Measurements from ENCODE around the gene MAP2K5.
A peak's percentile ranks its signal among the peaks of the same experiment; 100 is the strongest.

Gene MAP2K5

DNA sequence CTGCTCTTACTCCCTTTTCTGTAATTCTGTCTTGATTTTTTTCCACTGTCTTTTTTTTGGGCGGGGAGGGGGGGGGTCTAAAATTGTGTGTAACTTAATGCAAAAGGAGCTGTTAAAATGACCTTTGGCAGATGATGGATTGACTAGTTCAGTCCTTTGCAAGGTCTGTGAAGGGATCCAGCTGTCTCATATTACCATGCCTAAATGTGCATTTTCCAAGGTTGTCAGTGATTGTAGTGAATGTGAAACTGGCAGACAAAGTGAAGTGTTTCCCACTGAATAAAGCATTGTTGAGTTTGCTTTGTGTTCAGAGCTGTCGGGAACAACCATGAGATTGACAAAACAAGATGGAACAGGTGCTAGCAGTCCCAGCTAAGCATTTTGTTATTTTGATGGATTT is 172.7 kb downstream of the MAP2K5 start (continued):
- TF ChIP-seq TSHZ1 (tag by site-specific recombination; IDR thresholded peaks at IDR 0.05; ENCODE audit: borderline replicate concordance) (peak; percentile 75; the same call in 1 of the 2 replicates), FEZF1 (tag by site-specific recombination; IDR thresholded peaks at IDR 0.05) (peak; percentile 78), ZNF18 (tag by site-specific recombination; IDR thresholded peaks at IDR 0.05) (0 out of 2 replicates have a peak, but pooled peaks have one; percentile 19), GLI4 (tag by site-specific recombination; IDR thresholded peaks at IDR 0.05) (no peak), ZBTB17 (tag by site-specific recombination; IDR thresholded peaks at IDR 0.05) (peak; percentile 59)

GRCh38 chr15:67716171-67716570 is 173.7 kb downstream of the MAP2K5 start:
- Histone ChIP-seq H3K9me3 (ENCODE audit: control insufficient read depth, insufficient read depth, low read depth, low read length) (no peaks in the 10 kb centered on the region), H3K36me3 (ENCODE audit: control insufficient read depth in 2 of 2, insufficient read depth in 1 of 2, low read length in 2 of 2) (no peaks in the 10 kb centered on the region), H3K27ac (ENCODE audit: extremely low read depth, low read depth, low read length) (no peak overlapping the region), H3K4me1 (ENCODE audit: control insufficient read depth, insufficient read depth, low read length) (peaks cover 42% of the 10 kb centered on the region), H3K4me3 (ENCODE audit: low read depth, low read length) (no peak overlapping the region)
- POLR2A ChIA-PET: no interaction called here
- CTCF ChIA-PET: interaction anchor here (0.7 kb wide), 2 partner anchors 212 to 358 kb away, joined by 3 read pairs; no protein-coding TSS in a partner anchor
- TF ChIP-seq ZNF10 (tag by site-specific recombination; IDR thresholded peaks at IDR 0.05) (0 out of 2 replicates have a peak, but pooled peaks have one; percentile 8), ZNF473 (tag by site-specific recombination; IDR thresholded peaks at IDR 0.05) (no peak), MZF1 (tag by site-specific recombination; IDR thresholded peaks at IDR 0.05; ENCODE audit: borderline replicate concordance) (peak; percentile 45; the same call in 1 of the 2 replicates), ZNF2 (tag by site-specific recombination; IDR thresholded peaks at IDR 0.05) (peak; percentile 24; the same call in 1 of the 2 replicates), ZNF639 (tag by site-specific recombination; IDR thresholded peaks at IDR 0.05) (peak; percentile 51; the same call in 1 of the 2 replicates), REPIN1 (tag by site-specific recombination; IDR thresholded peaks at IDR 0.05; ENCODE audit: low read depth) (no peak), ZBTB21 (tag by site-specific recombination; IDR thresholded peaks at IDR 0.05) (no peak), ZEB2 (tag by site-specific recombination; IDR thresholded peaks at IDR 0.05) (0 out of 2 replicates have a peak, but pooled peaks have one; percentile 55), ZNF24 (tag by site-specific recombination; IDR thresholded peaks at IDR 0.05) (0 out of 2 replicates have a peak, but pooled peaks have one; percentile 41), ZNF350 (tag by site-specific recombination; IDR thresholded peaks at IDR 0.05) (no peak), ZNF626 (tag by site-specific recombination; IDR thresholded peaks at IDR 0.05) (no peak), OSR2 (tag by site-specific recombination; IDR thresholded peaks at IDR 0.05) (peak; percentile 24; the same call in 1 of the 2 replicates), ZNF416 (tag by site-specific recombination; IDR thresholded peaks at IDR 0.05) (no peak), ZNF37A (tag by site-specific recombination; IDR thresholded peaks at IDR 0.05) (no peak), KLF8 (tag by site-specific recombination; IDR thresholded peaks at IDR 0.05) (0 out of 2 replicates have a peak, but pooled peaks have one; percentile 30), ZFP69B (tag by site-specific recombination; IDR thresholded peaks at IDR 0.05) (0 out of 2 replicates have a peak, but pooled peaks have one; percentile 16)
- TF ChIP-seq, protein P1, sequence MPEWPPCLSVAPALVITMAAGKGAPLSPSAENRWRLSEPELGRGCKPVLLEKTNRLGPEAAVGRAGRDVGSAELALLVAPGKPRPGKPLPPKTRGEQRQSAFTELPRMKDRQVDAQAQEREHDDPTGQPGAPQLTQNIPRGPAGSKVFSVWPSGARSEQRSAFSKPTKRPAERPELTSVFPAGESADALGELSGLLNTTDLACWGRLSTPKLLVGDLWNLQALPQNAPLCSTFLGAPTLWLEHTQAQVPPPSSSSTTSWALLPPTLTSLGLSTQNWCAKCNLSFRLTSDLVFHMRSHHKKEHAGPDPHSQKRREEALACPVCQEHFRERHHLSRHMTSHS (tag by site-specific recombination; IDR thresholded peaks at IDR 0.05): no peak
- TF ChIP-seq, protein P2, sequence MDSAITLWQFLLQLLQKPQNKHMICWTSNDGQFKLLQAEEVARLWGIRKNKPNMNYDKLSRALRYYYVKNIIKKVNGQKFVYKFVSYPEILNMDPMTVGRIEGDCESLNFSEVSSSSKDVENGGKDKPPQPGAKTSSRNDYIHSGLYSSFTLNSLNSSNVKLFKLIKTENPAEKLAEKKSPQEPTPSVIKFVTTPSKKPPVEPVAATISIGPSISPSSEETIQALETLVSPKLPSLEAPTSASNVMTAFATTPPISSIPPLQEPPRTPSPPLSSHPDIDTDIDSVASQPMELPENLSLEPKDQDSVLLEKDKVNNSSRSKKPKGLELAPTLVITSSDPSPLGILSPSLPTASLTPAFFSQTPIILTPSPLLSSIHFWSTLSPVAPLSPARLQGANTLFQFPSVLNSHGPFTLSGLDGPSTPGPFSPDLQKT (IDR thresholded peaks at IDR 0.05; ENCODE audit: borderline replicate concordance, low read depth, low read length): no peak
- TF ChIP-seq, protein P3, sequence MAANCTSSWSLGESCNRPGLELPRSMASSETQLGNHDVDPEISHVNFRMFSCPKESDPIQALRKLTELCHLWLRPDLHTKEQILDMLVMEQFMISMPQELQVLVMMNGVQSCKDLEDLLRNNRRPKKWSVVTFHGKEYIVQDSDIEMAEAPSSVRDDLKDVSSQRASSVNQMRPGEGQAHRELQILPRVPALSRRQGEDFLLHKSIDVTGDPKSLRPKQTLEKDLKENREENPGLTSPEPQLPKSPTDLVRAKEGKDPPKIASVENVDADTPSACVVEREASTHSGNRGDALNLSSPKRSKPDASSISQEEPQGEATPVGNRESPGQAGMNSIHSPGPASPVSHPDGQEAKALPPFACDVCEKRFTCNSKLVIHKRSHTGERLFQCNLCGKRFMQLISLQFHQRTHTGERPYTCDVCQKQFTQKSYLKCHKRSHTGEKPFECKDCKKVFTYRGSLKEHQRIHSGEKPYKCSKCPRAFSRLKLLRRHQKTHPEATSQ (tag by site-specific recombination; IDR thresholded peaks at IDR 0.05): 0 out of 2 replicates have a peak, but pooled peaks have one; percentile 57
- TF ChIP-seq, protein P4, sequence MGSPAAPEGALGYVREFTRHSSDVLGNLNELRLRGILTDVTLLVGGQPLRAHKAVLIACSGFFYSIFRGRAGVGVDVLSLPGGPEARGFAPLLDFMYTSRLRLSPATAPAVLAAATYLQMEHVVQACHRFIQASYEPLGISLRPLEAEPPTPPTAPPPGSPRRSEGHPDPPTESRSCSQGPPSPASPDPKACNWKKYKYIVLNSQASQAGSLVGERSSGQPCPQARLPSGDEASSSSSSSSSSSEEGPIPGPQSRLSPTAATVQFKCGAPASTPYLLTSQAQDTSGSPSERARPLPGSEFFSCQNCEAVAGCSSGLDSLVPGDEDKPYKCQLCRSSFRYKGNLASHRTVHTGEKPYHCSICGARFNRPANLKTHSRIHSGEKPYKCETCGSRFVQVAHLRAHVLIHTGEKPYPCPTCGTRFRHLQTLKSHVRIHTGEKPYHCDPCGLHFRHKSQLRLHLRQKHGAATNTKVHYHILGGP (tag by site-specific recombination; IDR thresholded peaks at IDR 0.05): peak; percentile 45; the same call in 1 of the 2 replicates
